ENCODE measurements around the gene ANTXRL. TPM values are rescaled to one million over a fixed set of nuclear protein-coding genes. Genes with fewer than 3 reads are reported as not detected.

Gene ANTXRL
- total and polyA plus RNA-seq, 2 of the 8 experiments (the other 6 are each of a cell fraction or from before 2014, with no cell fraction given) = not detected

GRCh38 chr10:46270086-46270811, 16.5 kb upstream of the ANTXRL start:
- H3K18ac ChIP-seq (ENCODE audit: extremely low read depth, low read length) = peak overlapping the region; percentile 71; the same call in 1 of the 2 replicates
- no peak overlapping the region for H2BK120ac ChIP-seq (replicated peaks; ENCODE audit: low read depth, low read length)
- no peak overlapping the region for H3K9ac ChIP-seq (replicated peaks in 1 of 4; ENCODE audit: extremely low read depth in 1 of 4, low read depth in 3 of 4, low read length in 3 of 4)
- no peak overlapping the region for H2BK15ac ChIP-seq (ENCODE audit: low read length)
- H4K5ac ChIP-seq (ENCODE audit: insufficient read length, low read depth, low read length) = no peak overlapping the region
- no peaks in the 10 kb centered on the region for H3K36me3 ChIP-seq (ENCODE audit: control insufficient read depth in 2 of 4, insufficient read depth in 4 of 4, low read length in 3 of 4)
- H2BK5ac ChIP-seq (ENCODE audit: low read depth, low read length) = no peak overlapping the region
- no peak overlapping the region for H2AK5ac ChIP-seq (ENCODE audit: low read depth, low read length)
- H4K8ac ChIP-seq (ENCODE audit: extremely low read depth, insufficient read depth, low read length) = no peak overlapping the region
- no peak overlapping the region for H3K4me3 ChIP-seq (ENCODE audit: extremely low read depth in 1 of 4, insufficient read depth in 2 of 4, low read depth in 3 of 4, low read length in 4 of 4)
- H3K23me2 ChIP-seq (ENCODE audit: low read depth, low read length) = peaks cover 11% of the 10 kb centered on the region; the same call in 1 of the 2 replicates
- no peaks in the 10 kb centered on the region for H3K79me2 ChIP-seq (ENCODE audit: control insufficient read depth in 1 of 2, insufficient read depth in 2 of 2, low read length in 2 of 2)
- 0 out of 2 replicates have a peak, but pooled peaks cover 2% of the 10 kb centered on the region for H3K79me1 ChIP-seq (ENCODE audit: low read depth, low read length)
- H3K56ac ChIP-seq (replicated peaks; ENCODE audit: insufficient read length, low read depth, low read length) = no peak overlapping the region
- H3K27me3 ChIP-seq (replicated peaks in 1 of 4; ENCODE audit: control insufficient read depth in 3 of 4, extremely low read depth in 1 of 4, insufficient read depth in 3 of 4, low read length in 3 of 4) = no peaks in the 10 kb centered on the region
- CTCF ChIA-PET (ENCODE audit: partially characterized antibody) = interaction anchor here (1.0 to 3.3 kb wide), 4 partner anchors 11 to 42 kb away, joined by 3 to 19 read pairs (median 4); no protein-coding TSS in a partner anchor
- WGBS, 2 experiments (ENCODE audit: extremely low coverage in 1 of 2, insufficient coverage in 1 of 2, insufficient read length in 1 of 2, insufficient replicate concordance in 2 of 2, low coverage in 1 of 2, low lambda C conversion rate in 2 of 2, missing lambda C conversion rate in 1 of 2) = 83% methylated on average over 7 of the region's 7 CpGs; no CpG with 5 or more reads in 1 of the 2 experiments
- peaks cover 0 to 6% of the 10 kb centered on the region in 2 experiments for H4K20me1 ChIP-seq (replicated peaks in 1 of 2; ENCODE audit: control insufficient read depth in 1 of 2, insufficient read depth in 2 of 2, low read length in 2 of 2)
- FAIRE-seq (no peak), DNase-seq (ENCODE audit: low read depth in 1 of 2, low spot score in 2 of 2) (no peak)
- H3K9me3 ChIP-seq (ENCODE audit: insufficient read depth in 2 of 2, low read depth in 1 of 2, low read length in 1 of 2) = no peaks in the 10 kb centered on the region
- H4K91ac ChIP-seq (replicated peaks; ENCODE audit: insufficient read length, low read length) = no peak overlapping the region
- H3K14ac ChIP-seq (ENCODE audit: insufficient read length) = no peak overlapping the region
- H3K4ac ChIP-seq (replicated peaks; ENCODE audit: insufficient read length, low read depth, low read length) = no peak overlapping the region
- H3K27ac ChIP-seq (ENCODE audit: low read depth, low read length) = no peak overlapping the region
- H2BK20ac ChIP-seq (ENCODE audit: low read length) = no peak overlapping the region
- POLR2A ChIA-PET (ENCODE audit: partially characterized antibody) = no interaction called here
- TF ChIP-seq, protein P1, sequence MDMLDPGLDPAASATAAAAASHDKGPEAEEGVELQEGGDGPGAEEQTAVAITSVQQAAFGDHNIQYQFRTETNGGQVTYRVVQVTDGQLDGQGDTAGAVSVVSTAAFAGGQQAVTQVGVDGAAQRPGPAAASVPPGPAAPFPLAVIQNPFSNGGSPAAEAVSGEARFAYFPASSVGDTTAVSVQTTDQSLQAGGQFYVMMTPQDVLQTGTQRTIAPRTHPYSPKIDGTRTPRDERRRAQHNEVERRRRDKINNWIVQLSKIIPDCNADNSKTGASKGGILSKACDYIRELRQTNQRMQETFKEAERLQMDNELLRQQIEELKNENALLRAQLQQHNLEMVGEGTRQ (IDR thresholded peaks at IDR 0.05; ENCODE audit: low read length) = no peak
- TF ChIP-seq POLR2A (IDR thresholded peaks at IDR 0.05; ENCODE audit: control extremely low read depth in 1 of 2, low read depth in 2 of 2, low read length in 2 of 2) (no peak), CREB1 (IDR thresholded peaks at IDR 0.05) (no peak), BACH1 (IDR thresholded peaks at IDR 0.05; ENCODE audit: low read length) (no peak), GABPA (IDR thresholded peaks at IDR 0.05; ENCODE audit: borderline replicate concordance, insufficient read depth, low read length) (no peak), MAFK (IDR thresholded peaks at IDR 0.05; ENCODE audit: low read depth, low read length) (no peak), KDM4A (IDR thresholded peaks at IDR 0.05; ENCODE audit: low read depth, low read length, severe bottlenecking) (no peak), SP4 (IDR thresholded peaks at IDR 0.05; ENCODE audit: low read length) (no peak), RFX5 (IDR thresholded peaks at IDR 0.05; ENCODE audit: borderline replicate concordance, low read depth, low read length) (no peak)
- TF ChIP-seq, protein P2, sequence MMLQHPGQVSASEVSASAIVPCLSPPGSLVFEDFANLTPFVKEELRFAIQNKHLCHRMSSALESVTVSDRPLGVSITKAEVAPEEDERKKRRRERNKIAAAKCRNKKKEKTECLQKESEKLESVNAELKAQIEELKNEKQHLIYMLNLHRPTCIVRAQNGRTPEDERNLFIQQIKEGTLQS (IDR thresholded peaks at IDR 0.05; ENCODE audit: insufficient read depth, low read depth, low read length) = no peak
- no peak overlapping the region for H2AFZ ChIP-seq (ENCODE audit: low read length)
- H3K4me1 ChIP-seq (replicated peaks in 1 of 4; ENCODE audit: control insufficient read depth in 3 of 4, insufficient read depth in 4 of 4, low read length in 3 of 4) = no peaks in the 10 kb centered on the region
- no peak overlapping the region for H2BK12ac ChIP-seq (ENCODE audit: low read depth, low read length)
- no peak overlapping the region for H3K23ac ChIP-seq (ENCODE audit: insufficient read length)
- H3K4me2 ChIP-seq (ENCODE audit: insufficient read depth in 1 of 2, low read depth in 2 of 2, low read length in 2 of 2) = no peak overlapping the region

Measured in H1 (cell line).